HepG2 (cell line): ENCODE data around the gene ANKRD35. TPM values are rescaled to one million over a fixed set of nuclear protein-coding genes. Genes with fewer than 3 reads are reported as not detected.
A peak's percentile ranks its signal among the peaks of the same experiment; 100 is the strongest.

Experiments
- KLF16 ChIP-seq, 2 experiments: sonication (generic) in 1 of 2; formaldehyde crosslinking in 1 of 2; IDR thresholded peaks; 2 replicates each; pipeline versions ENCODE4 v1.6.1 to v1.8.0; 2016 to 2023; ENCODE audit warnings: missing genetic modification reagents in 2 of 2, missing compliant biosample characterization in 1 of 2
- NRL ChIP-seq: sonication (generic); formaldehyde crosslinking; IDR thresholded peaks from 2 replicates; pipeline ENCODE4 v1.5.0; 2020; ENCODE audit warnings: missing genetic modification reagents, mild to moderate bottlenecking, moderate library complexity, borderline replicate concordance
- SOX13 ChIP-seq, 3 experiments: fragments of 450-650 bp in 1 of 3; sonication (generic) in 1 of 3; formaldehyde crosslinking in 1 of 3; IDR thresholded peaks in 2 of 3; conservative IDR thresholded peaks in 1 of 3; 2 replicates each; pipeline versions ENCODE4 v1.5.0 to v1.6.1; 2016 to 2020; ENCODE audit warnings: antibody characterized with exemption in 1 of 3, mild to moderate bottlenecking in 1 of 3, missing compliant biosample characterization in 1 of 3, missing genetic modification reagents in 1 of 3, moderate library complexity in 1 of 3
- STAT5B ChIP-seq: sonication (generic); formaldehyde crosslinking; IDR thresholded peaks from 2 replicates; pipeline ENCODE4 v1.4.0; 2020; ENCODE audit warnings: missing genetic modification reagents
- TCF7 ChIP-seq: sonication (generic); IDR thresholded peaks from 2 replicates; pipeline ENCODE4 v1.6.1; 2016; ENCODE audit warnings: antibody characterized with exemption, low read depth
- ZBTB8A ChIP-seq: sonication (generic); formaldehyde crosslinking; IDR thresholded peaks from 2 replicates; pipeline ENCODE4 v1.4.0; 2020; ENCODE audit warnings: mild to moderate bottlenecking, low read depth, missing genetic modification reagents, borderline replicate concordance
- ZMYM4 ChIP-seq: sonication (generic); formaldehyde crosslinking; IDR thresholded peaks from 2 replicates; pipeline ENCODE4 v1.8.1; 2023; ENCODE audit warnings: mild to moderate bottlenecking, missing genetic modification reagents
- ZNF446 ChIP-seq: sonication (generic); formaldehyde crosslinking; IDR thresholded peaks from 2 replicates; pipeline ENCODE4 v1.5.0; 2020; ENCODE audit warnings: mild to moderate bottlenecking, missing genetic modification reagents
- ZNF562 ChIP-seq: sonication (generic); formaldehyde crosslinking; IDR thresholded peaks from 2 replicates; pipeline ENCODE4 v1.8.0; 2022; ENCODE audit warnings: missing genetic modification reagents, borderline replicate concordance
- ZNF75D ChIP-seq: sonication (generic); formaldehyde crosslinking; IDR thresholded peaks from 2 replicates; pipeline ENCODE4 v1.8.1; 2023; ENCODE audit warnings: missing genetic modification reagents, mild to moderate bottlenecking, borderline replicate concordance
- ZNF879 ChIP-seq: sonication (generic); formaldehyde crosslinking; IDR thresholded peaks from 2 replicates; pipeline ENCODE4 v1.8.1; 2023; ENCODE audit warnings: missing genetic modification reagents
- polyA plus RNA-seq, 8 experiments: library from polyadenylated mRNA; depleted of rRNA in 3 of 8; stranded (reverse) in 7 of 8; unstranded in 1 of 8; fragments of >200 nt; fragmentation: Illumina TruSeq in 4 of 8; extraction: Trizol in 4 of 8; gene quantifications; 2 replicates each; pipeline versions ENCODE4 v1.2.1 to v1.2.3, GENCODE V29; 2011 to 2016; ENCODE audit warnings: low read depth in 4 of 8, missing spikeins in 1 of 8, mixed read lengths in 1 of 8; ENCODE audit not compliant: insufficient read depth in 1 of 8
- total RNA-seq, 5 experiments: library from RNA; depleted of rRNA; stranded (reverse); fragments of >200 nt; fragmentation: Illumina TruSeq; extraction: Trizol; gene quantifications; 2 replicates each; pipeline ENCODE4 v1.2.3, GENCODE V29; 2016; ENCODE audit warnings: low read depth in 1 of 5
- TF ChIP-seq, protein P1 (sequence below): sonication (generic); formaldehyde crosslinking; IDR thresholded peaks from 2 replicates; pipeline ENCODE4 v1.4.0; 2020; ENCODE audit warnings: missing genetic modification reagents
- TF ChIP-seq, protein P2 (sequence below): sonication (generic); formaldehyde crosslinking; IDR thresholded peaks from 2 replicates; pipeline ENCODE4 v1.8.0; 2022; ENCODE audit warnings: mild to moderate bottlenecking, missing genetic modification reagents, moderate library complexity
- TF ChIP-seq, protein P3 (sequence below): sonication (generic); formaldehyde crosslinking; IDR thresholded peaks from 2 replicates; pipeline ENCODE4 v1.5.1; 2020; ENCODE audit warnings: missing genetic modification reagents, mild to moderate bottlenecking, borderline replicate concordance
- TF ChIP-seq, protein P4 (sequence below): sonication (generic); formaldehyde crosslinking; IDR thresholded peaks from 2 replicates; pipeline ENCODE4 v1.5.1; 2020; ENCODE audit warnings: mild to moderate bottlenecking, moderate library complexity, missing genetic modification reagents
- TF ChIP-seq, protein P5 (sequence below): sonication (generic); formaldehyde crosslinking; IDR thresholded peaks from 2 replicates; pipeline ENCODE4 v1.5.1; 2020; ENCODE audit warnings: mild to moderate bottlenecking, missing genetic modification reagents, moderate library complexity

Gene ANKRD35
- total and polyA plus RNA-seq, 2 of the 13 experiments (the other 11 are each of a cell fraction or from before 2014, with no cell fraction given): 0.02 TPM; not detected in 1

DNA sequence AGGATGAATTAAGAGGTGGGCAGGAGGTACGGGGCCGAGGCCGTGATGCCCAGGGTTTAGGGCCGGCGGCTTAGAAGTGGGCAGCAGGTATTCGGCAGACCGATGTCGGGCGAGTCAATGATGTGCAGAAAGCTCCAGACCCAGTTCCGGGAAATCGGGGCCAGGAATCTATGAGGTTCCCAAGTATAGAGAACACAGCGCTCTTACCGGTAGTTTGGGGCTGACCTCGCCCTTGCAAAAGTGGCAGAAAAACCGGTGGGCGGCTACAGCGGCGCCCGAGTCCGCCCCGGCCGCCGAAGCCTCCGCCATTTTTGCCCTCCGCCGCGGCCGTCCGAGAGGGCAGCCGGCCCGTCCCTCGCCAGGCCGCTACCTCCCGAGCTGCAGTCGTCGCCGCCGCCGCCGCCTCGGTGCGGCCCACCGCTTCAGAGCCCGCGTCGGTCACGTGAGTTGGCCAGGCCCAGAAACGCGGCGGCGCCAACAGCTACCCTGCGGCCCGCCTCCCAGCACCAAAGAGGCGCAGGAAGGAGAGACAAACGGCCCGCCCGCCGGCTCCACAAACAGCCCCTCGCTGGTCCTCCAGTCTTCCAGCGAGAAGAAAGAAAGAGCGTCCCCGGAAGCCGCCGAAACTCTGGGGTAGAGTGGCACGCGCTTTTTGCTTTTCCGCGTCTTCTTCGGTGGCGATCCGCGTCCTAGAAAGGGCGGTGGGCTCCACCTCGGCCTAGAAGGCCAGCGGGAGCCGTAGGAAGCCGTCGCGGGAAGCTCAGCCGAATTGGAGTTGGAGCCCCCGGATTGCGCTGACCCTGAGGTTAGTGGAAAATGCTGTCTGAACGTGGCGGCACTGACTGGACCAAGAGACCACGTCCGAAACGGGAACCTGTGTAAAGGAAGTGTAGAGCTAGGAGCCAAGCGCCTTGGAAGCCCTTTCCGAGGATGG, 61.8 kb downstream of the ANKRD35 start, which contains the start of the genes POLR3C and RNF115 (continued):
- TF ChIP-seq STAT5B (CRISPR knock-in tag) (no peak), ZNF562 (CRISPR knock-in tag) (no peak), ZBTB8A (CRISPR knock-in tag) (no peak), SOX13 (IDR thresholded peaks at IDR 0.05) (no peak), SOX13 (CRISPR knock-in tag; conservative IDR thresholded peaks at IDR 0.05 in 1 of 2, IDR thresholded peaks at IDR 0.05 in 1 of 2) (peak in 1 of 2 experiments; percentile 19; a peak in 1 of 4 replicates), ZNF446 (no peak; the same call in 1 of the 2 replicates), ZNF75D (CRISPR knock-in tag) (no peak), NRL (CRISPR knock-in tag) (peak; percentile 82; the same call in 1 of the 2 replicates), ZMYM4 (CRISPR knock-in tag) (peak; percentile 4; the same call in 1 of the 2 replicates), KLF16 (CRISPR knock-in tag; IDR thresholded peaks at IDR 0.05) (peak in 1 of 2 experiments; percentile 91; a peak in 2 of 4 replicates), ZNF879 (CRISPR knock-in tag) (no peak), TCF7 (no peak)
- TF ChIP-seq, protein P1, sequence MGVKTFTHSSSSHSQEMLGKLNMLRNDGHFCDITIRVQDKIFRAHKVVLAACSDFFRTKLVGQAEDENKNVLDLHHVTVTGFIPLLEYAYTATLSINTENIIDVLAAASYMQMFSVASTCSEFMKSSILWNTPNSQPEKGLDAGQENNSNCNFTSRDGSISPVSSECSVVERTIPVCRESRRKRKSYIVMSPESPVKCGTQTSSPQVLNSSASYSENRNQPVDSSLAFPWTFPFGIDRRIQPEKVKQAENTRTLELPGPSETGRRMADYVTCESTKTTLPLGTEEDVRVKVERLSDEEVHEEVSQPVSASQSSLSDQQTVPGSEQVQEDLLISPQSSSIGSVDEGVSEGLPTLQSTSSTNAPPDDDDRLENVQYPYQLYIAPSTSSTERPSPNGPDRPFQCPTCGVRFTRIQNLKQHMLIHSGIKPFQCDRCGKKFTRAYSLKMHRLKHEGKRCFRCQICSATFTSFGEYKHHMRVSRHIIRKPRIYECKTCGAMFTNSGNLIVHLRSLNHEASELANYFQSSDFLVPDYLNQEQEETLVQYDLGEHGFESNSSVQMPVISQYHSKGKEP (CRISPR knock-in tag): 0 out of 2 replicates have a peak, but pooled peaks have one; percentile 34
- TF ChIP-seq, protein P2, sequence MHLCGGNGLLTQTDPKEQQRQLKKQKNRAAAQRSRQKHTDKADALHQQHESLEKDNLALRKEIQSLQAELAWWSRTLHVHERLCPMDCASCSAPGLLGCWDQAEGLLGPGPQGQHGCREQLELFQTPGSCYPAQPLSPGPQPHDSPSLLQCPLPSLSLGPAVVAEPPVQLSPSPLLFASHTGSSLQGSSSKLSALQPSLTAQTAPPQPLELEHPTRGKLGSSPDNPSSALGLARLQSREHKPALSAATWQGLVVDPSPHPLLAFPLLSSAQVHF (CRISPR knock-in tag): no peak
- TF ChIP-seq, protein P3, sequence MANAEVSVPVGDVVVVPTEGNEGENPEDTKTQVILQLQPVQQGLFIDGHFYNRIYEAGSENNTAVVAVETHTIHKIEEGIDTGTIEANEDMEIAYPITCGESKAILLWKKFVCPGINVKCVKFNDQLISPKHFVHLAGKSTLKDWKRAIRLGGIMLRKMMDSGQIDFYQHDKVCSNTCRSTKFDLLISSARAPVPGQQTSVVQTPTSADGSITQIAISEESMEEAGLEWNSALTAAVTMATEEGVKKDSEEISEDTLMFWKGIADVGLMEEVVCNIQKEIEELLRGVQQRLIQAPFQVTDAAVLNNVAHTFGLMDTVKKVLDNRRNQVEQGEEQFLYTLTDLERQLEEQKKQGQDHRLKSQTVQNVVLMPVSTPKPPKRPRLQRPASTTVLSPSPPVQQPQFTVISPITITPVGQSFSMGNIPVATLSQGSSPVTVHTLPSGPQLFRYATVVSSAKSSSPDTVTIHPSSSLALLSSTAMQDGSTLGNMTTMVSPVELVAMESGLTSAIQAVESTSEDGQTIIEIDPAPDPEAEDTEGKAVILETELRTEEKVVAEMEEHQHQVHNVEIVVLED: peak; percentile 78; the same call in 1 of the 2 replicates
- TF ChIP-seq, protein P4, sequence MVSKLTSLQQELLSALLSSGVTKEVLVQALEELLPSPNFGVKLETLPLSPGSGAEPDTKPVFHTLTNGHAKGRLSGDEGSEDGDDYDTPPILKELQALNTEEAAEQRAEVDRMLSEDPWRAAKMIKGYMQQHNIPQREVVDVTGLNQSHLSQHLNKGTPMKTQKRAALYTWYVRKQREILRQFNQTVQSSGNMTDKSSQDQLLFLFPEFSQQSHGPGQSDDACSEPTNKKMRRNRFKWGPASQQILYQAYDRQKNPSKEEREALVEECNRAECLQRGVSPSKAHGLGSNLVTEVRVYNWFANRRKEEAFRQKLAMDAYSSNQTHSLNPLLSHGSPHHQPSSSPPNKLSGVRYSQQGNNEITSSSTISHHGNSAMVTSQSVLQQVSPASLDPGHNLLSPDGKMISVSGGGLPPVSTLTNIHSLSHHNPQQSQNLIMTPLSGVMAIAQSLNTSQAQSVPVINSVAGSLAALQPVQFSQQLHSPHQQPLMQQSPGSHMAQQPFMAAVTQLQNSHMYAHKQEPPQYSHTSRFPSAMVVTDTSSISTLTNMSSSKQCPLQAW (CRISPR knock-in tag): peak; percentile 87
- TF ChIP-seq, protein P5, sequence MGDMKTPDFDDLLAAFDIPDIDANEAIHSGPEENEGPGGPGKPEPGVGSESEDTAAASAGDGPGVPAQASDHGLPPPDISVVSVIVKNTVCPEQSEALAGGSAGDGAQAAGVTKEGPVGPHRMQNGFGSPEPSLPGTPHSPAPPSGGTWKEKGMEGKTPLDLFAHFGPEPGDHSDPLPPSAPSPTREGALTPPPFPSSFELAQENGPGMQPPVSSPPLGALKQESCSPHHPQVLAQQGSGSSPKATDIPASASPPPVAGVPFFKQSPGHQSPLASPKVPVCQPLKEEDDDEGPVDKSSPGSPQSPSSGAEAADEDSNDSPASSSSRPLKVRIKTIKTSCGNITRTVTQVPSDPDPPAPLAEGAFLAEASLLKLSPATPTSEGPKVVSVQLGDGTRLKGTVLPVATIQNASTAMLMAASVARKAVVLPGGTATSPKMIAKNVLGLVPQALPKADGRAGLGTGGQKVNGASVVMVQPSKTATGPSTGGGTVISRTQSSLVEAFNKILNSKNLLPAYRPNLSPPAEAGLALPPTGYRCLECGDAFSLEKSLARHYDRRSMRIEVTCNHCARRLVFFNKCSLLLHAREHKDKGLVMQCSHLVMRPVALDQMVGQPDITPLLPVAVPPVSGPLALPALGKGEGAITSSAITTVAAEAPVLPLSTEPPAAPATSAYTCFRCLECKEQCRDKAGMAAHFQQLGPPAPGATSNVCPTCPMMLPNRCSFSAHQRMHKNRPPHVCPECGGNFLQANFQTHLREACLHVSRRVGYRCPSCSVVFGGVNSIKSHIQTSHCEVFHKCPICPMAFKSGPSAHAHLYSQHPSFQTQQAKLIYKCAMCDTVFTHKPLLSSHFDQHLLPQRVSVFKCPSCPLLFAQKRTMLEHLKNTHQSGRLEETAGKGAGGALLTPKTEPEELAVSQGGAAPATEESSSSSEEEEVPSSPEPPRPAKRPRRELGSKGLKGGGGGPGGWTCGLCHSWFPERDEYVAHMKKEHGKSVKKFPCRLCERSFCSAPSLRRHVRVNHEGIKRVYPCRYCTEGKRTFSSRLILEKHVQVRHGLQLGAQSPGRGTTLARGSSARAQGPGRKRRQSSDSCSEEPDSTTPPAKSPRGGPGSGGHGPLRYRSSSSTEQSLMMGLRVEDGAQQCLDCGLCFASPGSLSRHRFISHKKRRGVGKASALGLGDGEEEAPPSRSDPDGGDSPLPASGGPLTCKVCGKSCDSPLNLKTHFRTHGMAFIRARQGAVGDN (CRISPR knock-in tag): peak; percentile 96
